ENCODE data around the gene HOXB9. TPM values are rescaled to one million over a fixed set of nuclear protein-coding genes. Genes with fewer than 3 reads are reported as not detected.

HOXB9 gene
- polyA plus RNA-seq, 1 experiment: not detected

DNA sequence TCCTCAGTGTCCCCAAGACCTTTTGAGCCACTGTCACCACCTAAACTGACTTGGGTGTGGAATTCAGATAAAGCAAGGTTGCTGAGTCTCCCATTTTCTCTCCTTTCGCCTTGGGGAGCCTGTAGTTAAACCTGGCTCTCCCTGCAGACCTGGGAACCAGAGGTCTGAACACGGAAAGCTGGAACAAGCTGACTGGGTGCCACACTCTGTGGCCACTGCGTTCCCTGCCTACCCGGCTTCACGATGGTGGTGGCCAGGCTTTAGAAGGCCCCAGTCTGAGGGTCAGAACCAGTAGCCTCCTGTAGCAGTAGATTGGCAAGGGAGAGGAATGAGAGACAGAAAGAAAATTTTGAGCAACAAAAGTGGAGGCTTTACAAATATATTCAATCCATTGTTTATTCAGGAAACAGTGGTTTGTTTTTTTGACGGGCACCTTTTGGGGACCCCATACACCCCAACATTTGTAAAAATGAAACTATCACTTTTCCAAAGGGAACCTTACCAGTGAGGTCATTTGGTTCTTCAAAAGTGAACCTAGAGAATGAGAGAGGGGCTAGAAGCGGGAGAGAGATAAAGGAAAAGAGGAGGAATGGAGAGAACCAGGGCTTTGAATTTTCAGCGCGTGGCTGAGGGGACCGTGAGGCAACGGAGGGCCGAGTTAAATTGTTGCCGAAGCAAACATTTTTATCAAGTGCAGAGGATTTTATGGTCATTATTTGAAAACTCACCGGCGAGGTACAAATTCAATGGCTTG, 9.3 kb downstream of the HOXB9 start:
- no peak for DNase-seq (ENCODE audit: low read depth)
- TF ChIP-seq, protein P1, sequence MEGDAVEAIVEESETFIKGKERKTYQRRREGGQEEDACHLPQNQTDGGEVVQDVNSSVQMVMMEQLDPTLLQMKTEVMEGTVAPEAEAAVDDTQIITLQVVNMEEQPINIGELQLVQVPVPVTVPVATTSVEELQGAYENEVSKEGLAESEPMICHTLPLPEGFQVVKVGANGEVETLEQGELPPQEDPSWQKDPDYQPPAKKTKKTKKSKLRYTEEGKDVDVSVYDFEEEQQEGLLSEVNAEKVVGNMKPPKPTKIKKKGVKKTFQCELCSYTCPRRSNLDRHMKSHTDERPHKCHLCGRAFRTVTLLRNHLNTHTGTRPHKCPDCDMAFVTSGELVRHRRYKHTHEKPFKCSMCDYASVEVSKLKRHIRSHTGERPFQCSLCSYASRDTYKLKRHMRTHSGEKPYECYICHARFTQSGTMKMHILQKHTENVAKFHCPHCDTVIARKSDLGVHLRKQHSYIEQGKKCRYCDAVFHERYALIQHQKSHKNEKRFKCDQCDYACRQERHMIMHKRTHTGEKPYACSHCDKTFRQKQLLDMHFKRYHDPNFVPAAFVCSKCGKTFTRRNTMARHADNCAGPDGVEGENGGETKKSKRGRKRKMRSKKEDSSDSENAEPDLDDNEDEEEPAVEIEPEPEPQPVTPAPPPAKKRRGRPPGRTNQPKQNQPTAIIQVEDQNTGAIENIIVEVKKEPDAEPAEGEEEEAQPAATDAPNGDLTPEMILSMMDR (IDR thresholded peaks at IDR 0.05; ENCODE audit: insufficient read depth, low read depth, low read length): no peak
- CTCF ChIA-PET: interaction anchor here (0.7 to 2.6 kb wide), 11 partner anchors 9 to 591 kb away, joined by 3 to 27 read pairs (median 5); partner anchors contain the start of gene HOXB6
- Histone ChIP-seq H3K36me3 (ENCODE audit: control insufficient read depth, insufficient read depth, low read length) (no peaks in the 10 kb centered on the region), H3K4me3 (ENCODE audit: low read depth, low read length) (no peak overlapping the region), H3K27me3 (ENCODE audit: control insufficient read depth, insufficient read depth, low read length) (peaks cover 75% of the 10 kb centered on the region)
- POLR2A ChIA-PET: no interaction called here

DNA sequence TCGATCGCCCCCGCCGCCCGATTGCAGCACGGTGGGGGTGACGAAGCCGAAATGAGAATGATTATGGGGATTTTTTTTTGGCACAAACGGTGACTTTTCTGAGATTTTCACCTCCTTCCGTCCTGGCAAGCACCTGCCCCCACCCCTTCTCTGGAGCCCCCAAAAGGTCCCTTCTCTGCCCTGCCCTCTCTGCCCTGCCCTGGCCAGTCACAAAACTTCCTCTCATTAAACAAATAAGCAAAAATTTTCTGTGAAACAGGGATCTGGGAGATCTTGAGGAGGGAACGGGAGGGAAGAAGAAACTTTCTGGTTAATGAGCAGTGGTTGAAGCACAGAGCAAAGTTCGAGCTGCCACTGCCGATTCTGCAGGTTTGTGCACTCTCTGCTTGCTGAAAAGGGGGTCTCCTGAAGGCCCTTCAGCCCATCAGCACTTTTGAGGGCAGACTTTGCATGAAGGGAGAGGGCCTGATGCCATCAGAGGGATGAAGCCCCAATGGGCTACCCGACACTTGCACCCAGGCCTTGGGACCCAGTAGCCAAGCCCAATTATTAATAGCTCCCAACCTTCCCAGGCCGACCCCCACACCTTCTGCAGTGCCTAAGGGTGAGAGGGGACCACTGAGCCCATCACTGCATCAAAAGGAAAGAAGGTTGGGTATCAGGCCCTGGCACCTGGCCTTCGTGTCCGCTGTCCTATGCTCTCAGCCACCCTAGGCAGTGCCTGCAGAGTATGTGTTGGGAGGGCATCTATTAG, 10.0 kb downstream of the HOXB9 start:
- POLR2A ChIA-PET: no interaction called here
- H3K36me3 ChIP-seq (ENCODE audit: control insufficient read depth, insufficient read depth, low read length): no peaks in the 10 kb centered on the region
- CTCF ChIA-PET: interaction anchor here (0.6 to 2.0 kb wide), 5 partner anchors 7 to 772 kb away, joined by 3 to 6 read pairs (median 3); partner anchors contain the start of gene HOXB6
- TF ChIP-seq, protein P1 (IDR thresholded peaks at IDR 0.05; ENCODE audit: insufficient read depth, low read depth, low read length): no peak
- H3K27me3 ChIP-seq (ENCODE audit: control insufficient read depth, insufficient read depth, low read length): peaks cover 74% of the 10 kb centered on the region
- H3K4me3 ChIP-seq (ENCODE audit: low read depth, low read length): no peak overlapping the region
- DNase-seq (ENCODE audit: low read depth): no peak

DNA sequence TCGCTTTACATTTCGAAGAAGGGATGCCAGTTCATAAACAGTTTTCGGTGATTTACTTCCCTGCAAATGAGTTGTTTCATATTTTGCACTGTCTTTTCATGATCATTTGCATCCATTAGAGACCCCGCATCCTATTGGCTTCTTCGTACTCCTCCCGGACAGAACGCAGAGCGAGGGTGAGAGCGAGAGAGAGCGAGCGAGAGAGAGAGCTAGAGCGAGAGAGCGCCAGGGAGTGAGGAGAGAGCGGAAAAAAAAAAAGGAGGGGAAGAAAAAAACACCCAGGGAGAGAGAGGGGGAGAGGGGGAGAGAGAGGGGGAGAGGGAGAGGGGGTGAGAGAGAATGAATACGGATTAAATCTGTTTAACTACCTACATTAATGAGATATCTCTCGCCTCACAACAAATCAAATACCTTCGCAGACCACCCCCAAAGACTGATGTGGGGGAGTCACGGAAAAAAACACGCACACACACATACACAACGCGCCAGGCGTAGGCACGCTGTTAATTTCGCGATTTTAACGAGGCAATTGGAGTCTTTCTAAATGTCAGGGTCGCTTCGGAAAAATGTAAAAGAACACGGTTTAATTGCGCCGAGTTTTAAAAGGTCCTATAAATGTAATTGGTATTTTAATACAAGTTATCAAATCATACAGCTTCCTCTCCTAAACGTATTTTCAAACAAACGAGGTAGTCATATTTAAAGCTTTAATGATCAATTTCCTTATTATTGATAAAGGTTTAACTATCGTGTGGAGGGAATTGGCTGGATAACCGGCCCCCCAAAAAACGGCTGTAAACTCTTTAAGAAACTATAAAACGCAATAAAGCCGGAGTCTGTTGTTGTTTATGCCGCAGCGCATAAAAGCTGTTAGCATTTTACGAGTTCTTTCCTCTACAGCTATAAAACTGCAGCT, 10.9 kb downstream of the HOXB9 start, which contains the start of gene HOXB8:
HOXB8 (minus strand) TSS at position 246 of the 916 bp plus-strand sequence. CDS start 588 bp downstream, outside the sequence.
- CTCF ChIA-PET: interaction anchor here (0.6 to 2.0 kb wide), 5 partner anchors 8 to 772 kb away, joined by 3 to 6 read pairs (median 3); partner anchors contain the start of gene HOXB6
- TF ChIP-seq, protein P1 (IDR thresholded peaks at IDR 0.05; ENCODE audit: insufficient read depth, low read depth, low read length): no peak
- peaks cover 75% of the 10 kb centered on the region for H3K27me3 ChIP-seq (ENCODE audit: control insufficient read depth, insufficient read depth, low read length)
- POLR2A ChIA-PET: no interaction called here
- H3K4me3 ChIP-seq (ENCODE audit: low read depth, low read length): no peak within 1 kb of the TSS
- no peak for DNase-seq (ENCODE audit: low read depth)
- H3K36me3 ChIP-seq (ENCODE audit: control insufficient read depth, insufficient read depth, low read length): no peaks in the 10 kb centered on the region

DNA sequence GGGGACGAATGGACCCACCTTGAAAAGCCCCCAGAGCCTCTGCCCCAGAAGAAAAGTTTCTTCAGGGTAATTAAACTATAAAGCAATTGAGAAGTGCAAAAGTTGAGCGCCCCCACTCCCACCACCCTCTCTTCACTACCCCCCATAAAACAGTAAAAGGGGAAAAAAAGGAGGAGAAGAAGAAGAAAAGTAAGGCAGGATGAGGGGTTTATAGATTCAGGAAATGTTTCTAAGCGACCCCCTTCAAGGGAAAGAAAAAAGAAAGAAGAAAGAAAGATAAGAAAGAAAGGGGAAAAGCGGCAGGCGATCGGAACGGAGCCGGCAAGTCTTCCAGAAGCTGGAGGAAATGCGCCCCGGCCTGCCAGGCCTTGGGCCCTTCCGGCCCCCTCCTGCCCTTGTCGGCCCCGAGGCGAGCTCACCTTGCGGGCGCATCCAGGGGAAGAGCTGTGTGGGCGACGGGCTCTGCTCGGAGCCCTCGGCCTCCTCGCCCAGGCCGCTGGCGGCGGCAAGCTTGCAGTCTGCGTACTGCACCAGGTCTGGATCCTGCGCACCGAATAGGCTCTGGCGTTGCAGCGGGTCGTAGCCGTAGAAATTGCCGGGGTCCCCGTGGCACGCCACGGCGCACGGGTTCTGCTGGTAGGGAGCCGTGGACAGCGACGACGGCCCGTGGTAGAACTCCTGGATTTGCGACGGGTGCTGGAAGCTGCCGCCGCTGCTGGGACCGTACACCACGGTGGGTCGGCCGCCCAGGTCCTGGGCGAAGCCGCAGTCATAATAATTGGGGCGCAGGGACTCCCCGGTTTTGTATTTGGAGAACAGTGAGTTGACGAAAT, 12.1 kb downstream of the HOXB9 start:
- CTCF ChIA-PET: interaction anchor here (1.0 to 2.0 kb wide), 6 partner anchors 9 to 280 kb away, joined by 3 to 6 read pairs (median 4); no protein-coding TSS in a partner anchor
- Histone ChIP-seq H3K36me3 (ENCODE audit: control insufficient read depth, insufficient read depth, low read length) (no peaks in the 10 kb centered on the region), H3K27me3 (ENCODE audit: control insufficient read depth, insufficient read depth, low read length) (peaks cover 77% of the 10 kb centered on the region), H3K4me3 (ENCODE audit: low read depth, low read length) (no peak overlapping the region)
- POLR2A ChIA-PET: no interaction called here
- no peak for DNase-seq (ENCODE audit: low read depth)
- TF ChIP-seq, protein P1 (IDR thresholded peaks at IDR 0.05; ENCODE audit: insufficient read depth, low read depth, low read length): no peak

All from BJ (cell line).